B cell (primary cell): ENCODE measurements around the gene ZNF280D. TPM values are rescaled to one million over a fixed set of nuclear protein-coding genes. Genes with fewer than 3 reads are reported as not detected.
A peak's percentile ranks its signal among the peaks of the same experiment; 100 is the strongest.

Experiments
- ATAC-seq: fragments of 200-7000 bp; cut with Tn5 transposase; one replicate; pipeline ENCODE4 v1.10.0; 2021; ENCODE audit warnings: low read depth, mild to moderate bottlenecking, moderate number of reproducible peaks, moderate library complexity
- CTCF ChIA-PET: fragments of 350-600 bp; sonication (Branson Sonifier 250); formaldehyde crosslinking; loops from one replicate; lab custom pipeline; 2021; ENCODE audit warnings: antibody characterized with exemption, inconsistent platforms; lab: Charles Lee
- POLR2A ChIA-PET: fragments of 350-600 bp; sonication (Branson Sonifier 250); formaldehyde crosslinking; loops from one replicate; lab custom pipeline; 2021; ENCODE audit warnings: antibody characterized with exemption; lab: Charles Lee
- DNase-seq: peaks from one replicate; pipeline ENCODE4 v3.0.0; 2013
- H2AFZ ChIP-seq: 2 replicates; pipeline ENCODE4 v1.6.1; 2012; ENCODE audit warnings: mild to moderate bottlenecking, low read depth, low read length; ENCODE audit not compliant: insufficient read depth, poor library complexity, severe bottlenecking
- H3K27ac ChIP-seq, 2 donors: 1 replicate in 1 of 2; 2 replicates in 1 of 2; pipeline ENCODE4 v1.5.1; 2012 to 2013; ENCODE audit warnings: low read length in 2 of 2, mild to moderate bottlenecking in 2 of 2, moderate library complexity in 1 of 2
- H3K27me3 ChIP-seq, 4 experiments: fragments of 200-600 bp in 1 of 4; sonication (generic) in 1 of 4; replicated peaks in 1 of 4; 1 replicate in 2 of 4; 2 replicates in 2 of 4; pipeline versions ENCODE4 v1.6.1 to v1.7.0; 2013 to 2016; ENCODE audit warnings: low read length in 3 of 4, mild to moderate bottlenecking in 2 of 4, mixed read lengths in 1 of 4, moderate library complexity in 1 of 4; ENCODE audit not compliant: insufficient read depth in 4 of 4, control insufficient read depth in 3 of 4; ENCODE audit errors: control extremely low read depth in 1 of 4
- H3K36me3 ChIP-seq, 2 experiments: replicated peaks in 1 of 2; 1 replicate in 1 of 2; 2 replicates in 1 of 2; pipeline versions ENCODE4 v1.6.1 to v1.7.1; 2013; ENCODE audit warnings: low read length in 1 of 2; ENCODE audit not compliant: insufficient read depth in 2 of 2, control insufficient read depth in 1 of 2; ENCODE audit errors: control extremely low read depth in 1 of 2, extremely low read depth in 1 of 2
- H3K4me1 ChIP-seq, 2 donors: fragments of 200-600 bp in 1 of 2; sonication (generic) in 1 of 2; 1 replicate in 1 of 2; 2 replicates in 1 of 2; pipeline versions ENCODE4 v1.5.1 to v1.6.1; 2013 to 2017; ENCODE audit warnings: low read length in 2 of 2; ENCODE audit not compliant: control insufficient read depth in 2 of 2, insufficient read depth in 2 of 2
- H3K4me2 ChIP-seq: replicated peaks from 2 replicates; pipeline ENCODE3; 2012; ENCODE audit warnings: mild to moderate bottlenecking, low read depth, low read length; ENCODE audit not compliant: poor library complexity, severe bottlenecking
- H3K4me3 ChIP-seq, 5 experiments: fragments of 200-600 bp in 1 of 5; sonication (generic) in 1 of 5; 1 replicate in 3 of 5; 2 replicates in 2 of 5; pipeline versions ENCODE4 v1.5.1 to v1.7.0; 2011 to 2016; ENCODE audit warnings: low read length in 4 of 5, mild to moderate bottlenecking in 4 of 5, low read depth in 2 of 5, control low read depth in 1 of 5, moderate library complexity in 1 of 5; ENCODE audit not compliant: insufficient read depth in 1 of 5; ENCODE audit errors: control extremely low read depth in 1 of 5, extremely low read depth in 1 of 5
- H3K79me2 ChIP-seq: fragments of 200-600 bp; sonication (generic); one replicate; pipeline ENCODE4 v1.6.0; 2016; ENCODE audit warnings: low read length; ENCODE audit not compliant: control insufficient read depth, insufficient read depth
- H3K9ac ChIP-seq: fragments of 200-600 bp; sonication (generic); 2 replicates; pipeline ENCODE4 v1.6.1; 2017; ENCODE audit warnings: mild to moderate bottlenecking, low read length, moderate library complexity
- H3K9me3 ChIP-seq, 3 donors: one replicate each; pipeline versions ENCODE4 v1.6.1 to v1.7.1; 2013; ENCODE audit warnings: low read length in 2 of 3; ENCODE audit not compliant: control insufficient read depth in 2 of 3, insufficient read depth in 1 of 3; ENCODE audit errors: control extremely low read depth in 1 of 3
- H4K20me1 ChIP-seq: 2 replicates; pipeline ENCODE4 v1.6.0; 2012; ENCODE audit warnings: mild to moderate bottlenecking, low read length; ENCODE audit not compliant: insufficient read depth, control insufficient read depth, poor library complexity, severe bottlenecking
- H3K27ac Mint-ChIP-seq: one replicate; pipeline ENCODE4 v1.8.0; 2021; ENCODE audit warnings: mixed read lengths
- H3K27me3 Mint-ChIP-seq: one replicate; pipeline ENCODE4 v1.8.0; 2021; ENCODE audit warnings: mixed read lengths
- H3K4me1 Mint-ChIP-seq: one replicate; pipeline ENCODE4 v1.8.0; 2021; ENCODE audit warnings: mixed read lengths
- H3K4me3 Mint-ChIP-seq: one replicate; pipeline ENCODE4 v1.8.0; 2021; ENCODE audit warnings: mixed read lengths
- H3K9me3 Mint-ChIP-seq: one replicate; pipeline ENCODE4 v1.8.0; 2022; ENCODE audit warnings: mixed read lengths; ENCODE audit not compliant: insufficient read depth
- CTCF ChIP-seq: fragments of 200-600 bp; IDR thresholded peaks from one replicate; pipeline ENCODE4 v1.8.0; 2022; ENCODE audit warnings: antibody characterized with exemption, mild to moderate bottlenecking
- EZH2 ChIP-seq: IDR thresholded peaks from 2 replicates; pipeline ENCODE4 v1.6.1; 2012; ENCODE audit warnings: borderline replicate concordance, low read depth, mild to moderate bottlenecking, moderate library complexity, low read length; ENCODE audit not compliant: insufficient read depth, poor library complexity, severe bottlenecking
- WGBS: methylation state at CpG from one replicate; pipeline ENCODE4 v1.1.5; 2013; ENCODE audit warnings: missing lambda C conversion rate; ENCODE audit not compliant: insufficient coverage; 5-methylcytosine and 5-hydroxymethylcytosine counted together
- intact Hi-C: fragments of 100-400 bp; cut with micrococcal nuclease; formaldehyde crosslinking; loops from one replicate; pipeline ENCODE4 v1.10.0; 2022
- polyA plus RNA-seq: library from polyadenylated mRNA; depleted of rRNA; stranded (reverse); fragments of >200 nt; gene quantifications from 2 replicates; pipeline ENCODE4 v1.2.3, GENCODE V29; 2012
- total RNA-seq, 2 donors: library from RNA; stranded (reverse); fragments of 120-200 nt in 1 of 2; gene quantifications; 1 replicate in 1 of 2; 2 replicates in 1 of 2; pipeline versions ENCODE4 v1.2.3 to v1.2.4, GENCODE V29; 2013 to 2022

Gene ZNF280D
- total and polyA plus RNA-seq, 2 donors (not counting 1 experiment from before 2014, with no cell fraction given) = 14.7 to 68.3 TPM

DNA sequence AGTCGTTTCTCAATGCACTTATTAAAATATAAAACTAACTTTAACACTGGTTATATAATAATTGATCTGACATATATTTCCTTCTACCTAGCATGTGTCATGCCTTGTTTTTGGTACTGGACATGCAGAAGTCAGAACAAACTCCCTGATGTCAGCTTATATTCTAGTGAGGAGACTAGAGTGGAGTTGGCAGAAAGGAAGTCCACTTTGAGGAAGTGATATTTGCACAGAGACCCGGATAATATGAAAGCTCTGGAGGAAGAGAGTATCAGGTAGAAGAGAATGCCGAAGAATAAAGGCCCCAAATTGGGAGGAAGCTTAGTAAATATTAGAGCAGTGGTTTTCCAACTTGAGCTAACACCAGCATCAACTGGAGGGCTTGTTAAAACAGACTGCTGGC is 24.6 kb upstream of the ZNF280D start:
- H3K27ac ChIP-seq = no peak overlapping the region
- peaks cover 0 to 3% of the 10 kb centered on the region in 2 donors for H3K4me1 ChIP-seq
- H3K36me3 ChIP-seq = no peaks in the 10 kb centered on the region
- intact Hi-C loops = no loop called here
- CTCF ChIA-PET = no interaction called here
- Mint-ChIP-seq H3K4me1 (peaks cover 7% of the 10 kb centered on the region), H3K4me3 (no peak overlapping the region), H3K9me3 (no peaks in the 10 kb centered on the region), H3K27ac (no peak overlapping the region), H3K27me3 (no peaks in the 10 kb centered on the region)
- peak overlapping the region; percentile 48 for H2AFZ ChIP-seq
- 31% methylated on average over 2 of the region's 3 CpGs for WGBS
- no peaks in the 10 kb centered on the region for H3K9me3 ChIP-seq
- POLR2A ChIA-PET = no interaction called here
- no peaks in the 10 kb centered on the region for H3K27me3 ChIP-seq
- no peak overlapping the region for H3K4me2 ChIP-seq
- no peak overlapping the region for H3K9ac ChIP-seq
- no peaks in the 10 kb centered on the region for H4K20me1 ChIP-seq
- no peaks in the 10 kb centered on the region for H3K79me2 ChIP-seq
- H3K4me3 ChIP-seq = no peak overlapping the region
- DNase-seq (no peak), ATAC-seq (no peak)
- TF ChIP-seq EZH2 (no peak), CTCF (no peak)

GRCh38 chr15:56754772-56755370 is 21.6 kb upstream of the ZNF280D start:
- Histone ChIP-seq H4K20me1 (no peaks in the 10 kb centered on the region), H3K4me3 (no peak overlapping the region), H3K9ac (no peak overlapping the region), H3K4me1 (peaks cover 0 to 3% of the 10 kb centered on the region in 2 donors), H2AFZ (no peak overlapping the region), H3K9me3 (no peaks in the 10 kb centered on the region), H3K27ac (no peak overlapping the region), H3K79me2 (no peaks in the 10 kb centered on the region), H3K27me3 (no peaks in the 10 kb centered on the region), H3K36me3 (no peaks in the 10 kb centered on the region), H3K4me2 (no peak overlapping the region)
- Mint-ChIP-seq H3K27ac (no peak overlapping the region), H3K4me3 (no peak overlapping the region), H3K4me1 (peaks cover 7% of the 10 kb centered on the region), H3K9me3 (no peaks in the 10 kb centered on the region), H3K27me3 (no peaks in the 10 kb centered on the region)
- CTCF ChIA-PET = no interaction called here
- no CpG with 5 or more reads among the region's 2 CpGs for WGBS
- POLR2A ChIA-PET = no interaction called here
- DNase-seq (no peak), ATAC-seq (no peak)
- intact Hi-C loops = no loop called here
- TF ChIP-seq EZH2 (no peak), CTCF (no peak)
